HFFc6 (cell line): ENCODE data around the gene PNISR. TPM values are rescaled to one million over a fixed set of nuclear protein-coding genes. Genes with fewer than 3 reads are reported as not detected.

ENCODE experiments used
- DNase-seq: peaks from one replicate; pipeline ENCODE4 v3.0.0-alpha.2; 2018
- H3K27ac Mint-ChIP-seq: 2 replicates; pipeline ENCODE4 v1.8.0; 2020; ENCODE audit warnings: mild to moderate bottlenecking, mixed read lengths
- H3K27me3 Mint-ChIP-seq: 2 replicates; pipeline ENCODE4 v1.8.0; 2021; ENCODE audit warnings: mild to moderate bottlenecking, moderate library complexity, mixed read lengths; ENCODE audit not compliant: insufficient read depth
- H3K36me3 Mint-ChIP-seq: 2 replicates; pipeline ENCODE4 v1.8.0; 2021; ENCODE audit warnings: low read depth, mixed read lengths
- H3K4me1 Mint-ChIP-seq: 2 replicates; pipeline ENCODE4 v1.8.0; 2020; ENCODE audit warnings: low read depth, mixed read lengths
- H3K4me3 Mint-ChIP-seq: 2 replicates; pipeline ENCODE4 v1.8.0; 2020; ENCODE audit warnings: mild to moderate bottlenecking, moderate library complexity, mixed read lengths
- H3K9me3 Mint-ChIP-seq: 2 replicates; pipeline ENCODE4 v1.8.0; 2020; ENCODE audit warnings: mild to moderate bottlenecking, mixed read lengths
- total RNA-seq, 6 experiments: library from RNA; stranded (reverse); fragmentation: NEBNext Ultra II Directional; extraction: Animal tissue kit (Norgen Biotek cat#: 25700); gene quantifications; 2 replicates in 1 of 6; 3 replicates in 5 of 6; pipeline ENCODE4 v1.2.3, GENCODE V29; 2021
- TF ChIP-seq, protein P1 (sequence below): fragments of 200-600 bp; sonication (generic); IDR thresholded peaks from 2 replicates; pipeline ENCODE4 v1.5.0; 2021; ENCODE audit warnings: antibody characterized with exemption, mild to moderate bottlenecking

PNISR gene
- total RNA-seq, 6 experiments from 2014 or later = 40.9 to 51.3 (median 45.2) TPM

DNA sequence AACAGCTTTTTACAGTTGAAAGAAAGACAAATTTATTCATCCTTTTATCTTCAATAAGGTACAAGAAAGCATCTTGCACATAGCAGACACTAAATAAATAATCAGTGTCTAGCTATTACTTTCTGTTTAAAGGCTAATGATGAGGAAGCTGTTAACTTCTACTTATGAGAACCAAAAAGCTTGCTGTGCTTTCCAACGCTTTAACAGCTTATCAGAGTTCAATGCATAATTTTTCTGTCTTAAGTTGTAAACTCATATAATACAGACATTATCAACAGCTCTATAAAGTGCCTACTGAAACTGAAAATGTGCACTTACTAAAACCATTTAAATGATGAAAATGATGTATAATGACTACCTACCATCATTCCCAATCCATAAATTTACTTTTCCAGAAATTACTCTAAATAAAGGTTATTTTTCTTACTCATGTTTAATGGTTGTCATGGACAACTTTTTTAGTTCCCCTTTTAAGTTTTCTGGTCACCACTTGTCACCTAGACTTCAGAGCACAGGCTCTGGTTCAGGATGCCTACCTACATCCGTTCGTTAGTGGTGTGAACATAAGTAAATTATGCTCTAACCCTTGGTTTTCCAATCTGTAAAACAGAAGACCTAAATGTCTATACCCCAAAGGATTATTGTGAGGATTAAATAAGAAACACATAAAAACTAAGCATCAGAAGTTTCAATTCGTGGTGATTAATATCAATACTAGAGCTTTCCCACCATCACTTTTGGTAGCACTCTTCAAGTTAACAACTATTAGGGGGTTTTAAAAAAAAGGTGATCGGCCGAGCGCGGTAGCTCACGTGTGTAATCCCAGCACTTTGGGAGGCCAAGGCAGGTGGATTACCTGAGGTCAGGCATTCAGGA is 8.0 kb downstream of the PNISR start:
- Mint-ChIP-seq H3K27me3 (peaks cover 1% of the 10 kb centered on the region; the same call in 1 of the 2 replicates), H3K27ac (no peak overlapping the region), H3K4me3 (no peak overlapping the region), H3K36me3 (peaks cover 16% of the 10 kb centered on the region), H3K4me1 (peaks cover 44% of the 10 kb centered on the region), H3K9me3 (no peaks in the 10 kb centered on the region)
- TF ChIP-seq, protein P1, sequence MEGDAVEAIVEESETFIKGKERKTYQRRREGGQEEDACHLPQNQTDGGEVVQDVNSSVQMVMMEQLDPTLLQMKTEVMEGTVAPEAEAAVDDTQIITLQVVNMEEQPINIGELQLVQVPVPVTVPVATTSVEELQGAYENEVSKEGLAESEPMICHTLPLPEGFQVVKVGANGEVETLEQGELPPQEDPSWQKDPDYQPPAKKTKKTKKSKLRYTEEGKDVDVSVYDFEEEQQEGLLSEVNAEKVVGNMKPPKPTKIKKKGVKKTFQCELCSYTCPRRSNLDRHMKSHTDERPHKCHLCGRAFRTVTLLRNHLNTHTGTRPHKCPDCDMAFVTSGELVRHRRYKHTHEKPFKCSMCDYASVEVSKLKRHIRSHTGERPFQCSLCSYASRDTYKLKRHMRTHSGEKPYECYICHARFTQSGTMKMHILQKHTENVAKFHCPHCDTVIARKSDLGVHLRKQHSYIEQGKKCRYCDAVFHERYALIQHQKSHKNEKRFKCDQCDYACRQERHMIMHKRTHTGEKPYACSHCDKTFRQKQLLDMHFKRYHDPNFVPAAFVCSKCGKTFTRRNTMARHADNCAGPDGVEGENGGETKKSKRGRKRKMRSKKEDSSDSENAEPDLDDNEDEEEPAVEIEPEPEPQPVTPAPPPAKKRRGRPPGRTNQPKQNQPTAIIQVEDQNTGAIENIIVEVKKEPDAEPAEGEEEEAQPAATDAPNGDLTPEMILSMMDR = no peak
- DNase-seq = no peak

GRCh38 chr6:99416226-99416625 is 8.9 kb downstream of the PNISR start:
- Mint-ChIP-seq H3K27me3 (peaks cover 1% of the 10 kb centered on the region; the same call in 1 of the 2 replicates), H3K27ac (peak overlapping the region; percentile 65), H3K36me3 (peaks cover 18% of the 10 kb centered on the region), H3K4me3 (peak overlapping the region; percentile 36; the same call in 1 of the 2 replicates), H3K9me3 (no peaks in the 10 kb centered on the region), H3K4me1 (peaks cover 35% of the 10 kb centered on the region)
- TF ChIP-seq, protein P1 = no peak
- peak; percentile 24 for DNase-seq

DNA sequence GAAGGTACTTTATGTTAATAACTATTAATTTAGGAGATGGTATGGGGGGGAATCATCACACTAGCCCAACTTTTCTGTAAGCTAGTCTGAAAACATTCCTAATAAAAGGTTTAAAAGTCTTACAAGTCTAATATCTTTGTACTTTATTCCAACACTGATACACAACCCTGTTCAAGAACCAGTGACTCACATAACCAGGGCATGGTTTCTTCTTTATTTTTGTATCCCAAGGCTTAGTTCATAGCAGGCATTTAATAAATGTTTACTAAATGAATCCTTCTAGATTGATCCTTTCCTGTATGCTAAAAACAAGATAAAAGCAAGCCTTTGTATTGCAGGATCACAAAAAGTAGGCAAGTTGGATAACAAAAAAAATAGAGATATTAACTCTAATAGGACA is 9.7 kb downstream of the PNISR start:
- H3K4me1 Mint-ChIP-seq = peaks cover 27% of the 10 kb centered on the region
- TF ChIP-seq, protein P1 = no peak

DNA sequence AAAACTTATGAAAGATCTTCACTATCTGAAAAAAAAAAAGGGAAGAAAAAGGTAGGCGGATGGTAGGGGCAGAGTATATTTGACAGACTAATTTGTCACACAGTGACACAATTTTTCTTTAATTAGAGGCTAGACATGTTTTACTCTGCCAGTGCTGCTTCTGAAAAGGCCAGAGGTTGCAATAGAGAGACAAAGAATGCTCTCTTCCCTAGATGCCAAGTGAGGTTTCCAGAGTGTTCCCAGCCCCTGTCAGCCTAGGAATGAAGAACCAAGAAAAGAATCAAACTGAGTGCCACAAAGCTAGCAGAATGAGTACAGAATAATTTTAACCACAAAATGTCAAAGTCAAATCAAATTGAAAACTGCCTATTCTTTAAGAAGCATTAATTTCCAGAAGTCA is 13.0 kb downstream of the PNISR start:
- TF ChIP-seq, protein P1 = no peak
- Mint-ChIP-seq H3K27ac (peak overlapping the region; percentile 29), H3K4me3 (no peak overlapping the region), H3K36me3 (peaks cover 37% of the 10 kb centered on the region), H3K9me3 (no peaks in the 10 kb centered on the region), H3K4me1 (peaks cover 18% of the 10 kb centered on the region), H3K27me3 (peaks cover 1% of the 10 kb centered on the region; the same call in 1 of the 2 replicates)
- DNase-seq = no peak

More for the DNA sequence above, 9.7 kb downstream of the PNISR start:
- 0 out of 2 replicates have a peak overlapping the region, but pooled peaks have one; percentile 12 for H3K27ac Mint-ChIP-seq
- peaks cover 24% of the 10 kb centered on the region for H3K36me3 Mint-ChIP-seq
- peaks cover 1% of the 10 kb centered on the region; the same call in 1 of the 2 replicates for H3K27me3 Mint-ChIP-seq
- no peak for DNase-seq
- no peak overlapping the region for H3K4me3 Mint-ChIP-seq
- no peaks in the 10 kb centered on the region for H3K9me3 Mint-ChIP-seq

DNA sequence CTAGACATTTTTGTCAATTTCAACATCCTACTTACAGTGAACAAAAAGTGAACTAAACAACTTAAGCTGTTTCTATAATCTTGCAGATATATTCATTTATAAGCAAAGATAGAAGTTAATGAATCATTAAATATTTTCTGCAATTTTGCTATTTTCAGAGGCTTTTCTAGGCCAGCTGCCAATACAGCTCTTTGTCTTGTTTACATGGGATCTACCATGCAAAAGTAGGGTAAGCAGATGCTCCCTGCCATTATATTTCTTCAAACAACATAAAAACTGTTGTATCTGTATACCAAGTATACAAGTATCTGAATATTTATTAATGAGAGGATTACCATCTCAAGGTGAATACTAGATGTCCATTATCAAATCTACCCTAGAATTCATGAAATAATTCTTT is 15.4 kb downstream of the PNISR start:
- H3K4me3 Mint-ChIP-seq = no peak overlapping the region
- no peaks in the 10 kb centered on the region for H3K9me3 Mint-ChIP-seq
- peaks cover 1% of the 10 kb centered on the region; the same call in 1 of the 2 replicates for H3K27me3 Mint-ChIP-seq
- no peaks in the 10 kb centered on the region; the same call in 1 of the 2 replicates for H3K4me1 Mint-ChIP-seq
- H3K27ac Mint-ChIP-seq = no peak overlapping the region
- peaks cover 43% of the 10 kb centered on the region for H3K36me3 Mint-ChIP-seq
- TF ChIP-seq, protein P1 = no peak
- no peak for DNase-seq
